NCI-H510A treated with DMSO at 0.1 percent for 48 hours (cell line): Measurements from ENCODE around the gene CCL3.
"Not testable (repeated sequence)": the region's sequence is repeated elsewhere in the genome, so short reads cannot be mapped to it uniquely, and the experiment has no call there.

Experiments used
- DNase-seq: peaks from one replicate; lab custom pipeline; 2025; lab: John Stamatoyannopoulos, UW

CCL3 gene

GRCh38 chr17:36086791-36087190, 3.2 kb downstream of the CCL3 start:
- no peak for DNase-seq

GRCh38 chr17:36085765-36086164, 4.2 kb downstream of the CCL3 start:
- DNase-seq: no peak

DNA sequence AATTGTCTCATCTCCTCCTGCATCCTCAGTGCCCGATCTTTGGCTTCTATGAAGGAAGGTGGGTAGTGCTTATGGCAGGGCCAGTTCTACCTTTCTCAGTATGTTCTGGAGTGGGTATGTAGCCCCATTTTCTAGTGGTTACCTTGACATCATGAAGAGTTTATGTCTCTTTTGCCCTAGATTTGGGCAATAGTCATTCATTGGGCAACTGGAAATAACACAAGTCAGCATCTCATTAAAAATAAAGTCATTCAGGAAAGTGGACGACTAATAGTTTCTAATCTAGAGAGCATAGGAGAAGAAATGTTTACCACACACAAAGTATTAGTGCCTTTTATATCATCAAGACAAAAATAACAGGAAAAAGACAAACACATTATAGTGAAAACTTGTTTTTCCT, 6.3 kb downstream of the CCL3 start:
- DNase-seq: not testable (repeated sequence)

- DNase-seq: not testable (repeated sequence)
Measured at GRCh38 chr17:36082482-36083120, 7.3 kb downstream of the CCL3 start.

- DNase-seq: not testable (repeated sequence)
Measured at GRCh38 chr17:36081681-36082471, 8.1 kb downstream of the CCL3 start.

- DNase-seq: no peak
Measured at GRCh38 chr17:36074365-36074764, 15.6 kb downstream of the CCL3 start.

- no peak for DNase-seq
Measured at GRCh38 chr17:36072431-36073121, 17.4 kb downstream of the CCL3 start.

DNA sequence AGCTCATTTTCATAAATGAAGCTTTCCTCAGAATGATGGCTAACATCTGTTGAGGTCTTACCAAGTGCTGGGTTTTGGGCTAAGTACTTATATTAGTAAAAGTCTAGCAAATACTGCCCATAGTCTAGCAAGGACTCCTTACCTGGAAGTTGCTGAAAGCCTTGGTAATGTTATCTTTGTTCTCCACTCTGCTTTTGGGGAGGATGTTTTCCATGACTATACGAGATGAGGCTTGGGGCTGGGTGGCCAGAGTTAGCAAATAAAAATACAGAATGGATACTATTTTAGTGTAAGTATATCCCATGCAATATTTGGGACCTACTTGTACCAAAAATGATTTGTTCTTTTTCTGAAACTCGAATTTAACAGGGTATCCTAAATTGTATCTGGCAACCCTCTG, 18.2 kb downstream of the CCL3 start:
- DNase-seq: no peak

- DNase-seq: no peak
Measured at GRCh38 chr17:36070427-36070826, 19.5 kb downstream of the CCL3 start.

DNA sequence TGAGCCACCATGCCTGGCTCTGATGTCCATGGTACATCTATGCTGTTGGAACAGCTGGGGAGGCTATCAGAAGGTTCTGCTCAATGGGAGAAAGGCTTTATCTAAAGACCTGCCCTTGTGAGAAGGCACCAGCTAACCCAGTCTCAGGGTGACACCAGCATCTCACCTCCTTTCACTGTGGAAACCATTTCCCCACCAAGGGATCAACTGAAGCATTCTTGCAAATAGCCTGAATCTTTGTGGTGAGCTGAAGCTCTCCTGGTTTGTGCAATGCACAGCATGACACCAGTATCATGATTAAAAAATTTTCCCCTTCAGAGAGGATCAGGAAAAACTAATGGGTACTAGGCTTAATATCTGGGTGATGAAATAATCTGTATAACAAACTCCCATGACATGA, 20.8 kb downstream of the CCL3 start:
- DNase-seq: no peak

- no peak for DNase-seq
Measured at GRCh38 chr17:36068524-36068923, 21.4 kb downstream of the CCL3 start.

GRCh38 chr17:36066365-36066985, 23.5 kb downstream of the CCL3 start:
- DNase-seq: no peak

GRCh38 chr17:36063786-36064541, 26.0 kb downstream of the CCL3 start, which contains the start of gene CCL18:
Gene CCL18, plus strand, starts transcription at chr17:36064272. Its CDS starts 71 bp downstream, at chr17:36064343.
- no peak for DNase-seq

- no peak for DNase-seq
Measured at GRCh38 chr17:36060816-36061215, 29.1 kb downstream of the CCL3 start.

- DNase-seq: no peak
Measured at GRCh38 chr17:36059406-36059805, 30.5 kb downstream of the CCL3 start.

DNA sequence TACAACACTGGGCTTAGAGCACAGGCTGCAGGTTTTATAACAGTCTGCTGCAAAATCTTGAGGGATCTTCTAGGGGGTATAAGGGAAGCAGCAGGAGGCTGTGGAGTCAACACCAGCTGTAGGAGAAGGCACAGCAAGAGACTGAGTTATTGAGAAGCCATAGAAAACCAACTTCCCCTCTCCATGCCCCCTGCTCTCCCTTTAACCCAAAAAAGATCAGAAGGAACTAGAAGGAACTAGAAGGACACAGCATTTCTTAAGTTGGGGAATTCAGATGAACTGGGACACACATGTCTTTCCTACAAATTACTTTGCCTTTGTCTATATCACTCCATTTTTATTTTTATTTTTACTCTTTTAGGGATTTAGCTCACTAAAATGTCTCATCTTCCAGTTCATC, 32.0 kb downstream of the CCL3 start:
- DNase-seq: no peak

- DNase-seq: no peak
Measured at GRCh38 chr17:36055921-36056520, 33.9 kb downstream of the CCL3 start.

GRCh38 chr17:36055171-36055570, 34.8 kb downstream of the CCL3 start:
- DNase-seq: no peak

DNA sequence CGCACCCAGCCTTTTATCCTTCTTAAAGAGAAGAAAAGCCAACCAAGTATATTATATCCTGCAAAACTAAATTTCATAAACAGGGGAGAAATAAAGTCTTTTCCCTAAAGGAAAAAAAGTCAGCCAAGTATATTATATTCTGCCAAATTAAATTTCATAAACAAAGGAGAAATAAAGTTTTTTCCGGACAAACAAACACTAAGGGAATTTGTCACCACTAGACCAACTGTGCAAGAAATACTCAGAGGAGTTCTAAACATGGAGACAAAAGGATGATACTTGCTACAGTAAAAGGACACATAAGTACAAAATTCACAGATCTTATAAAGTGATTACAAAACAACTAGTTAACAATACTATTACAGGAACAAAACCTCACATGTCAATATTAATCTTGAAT, 40.3 kb downstream of the CCL3 start:
- DNase-seq: no peak

DNA sequence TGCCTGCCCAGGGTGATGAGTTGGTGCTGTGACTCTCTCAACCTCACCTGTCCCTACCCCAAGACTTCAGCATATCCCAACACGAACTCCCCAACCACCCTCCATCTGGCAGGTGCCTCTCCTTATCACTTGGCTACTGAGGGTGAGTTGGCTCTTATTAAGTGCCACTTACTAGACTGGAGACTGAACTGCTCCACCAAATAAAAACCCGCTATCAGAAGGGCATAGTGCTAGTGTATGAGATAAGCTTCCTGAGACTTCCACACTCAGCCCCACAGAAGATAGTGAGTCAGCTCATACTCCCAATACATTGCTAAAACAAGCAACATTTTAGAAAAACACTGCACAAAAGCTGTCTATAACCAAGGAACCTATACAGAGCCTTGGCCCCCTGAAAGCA, 41.9 kb downstream of the CCL3 start:
- no peak for DNase-seq
